Fibroblast of the conjunctiva (primary cell): Measurements from ENCODE around the gene CREG2.
A peak's percentile ranks its signal among the peaks of the same experiment; 100 is the strongest.
"Not testable (repeated sequence)": the region's sequence is repeated elsewhere in the genome, so short reads cannot be mapped to it uniquely, and the experiment has no call there.

ENCODE experiments used
- DNase-seq: peaks from one replicate; pipeline ENCODE4 v3.0.0-alpha.2; 2010; ENCODE audit warnings: low read depth

Gene CREG2

DNA sequence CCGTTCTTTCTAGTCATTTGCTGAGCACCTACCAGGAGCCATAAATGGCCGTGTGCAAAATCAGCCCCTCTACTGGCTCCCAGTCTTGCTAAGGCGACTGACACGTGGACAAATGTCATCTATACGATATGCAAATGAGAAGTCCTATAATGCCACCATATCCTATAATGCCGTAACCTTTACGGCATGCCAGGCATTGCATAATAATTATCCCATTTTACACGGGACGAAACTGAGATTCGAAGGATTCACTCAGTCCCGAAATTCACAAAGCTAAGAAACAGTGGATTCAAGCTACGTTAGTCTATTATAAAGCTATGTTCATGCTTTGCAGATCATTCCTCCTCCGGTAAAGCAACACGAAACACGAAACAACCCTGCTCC, 44.7 kb downstream of the CREG2 start:
- DNase-seq, result no peak

DNA sequence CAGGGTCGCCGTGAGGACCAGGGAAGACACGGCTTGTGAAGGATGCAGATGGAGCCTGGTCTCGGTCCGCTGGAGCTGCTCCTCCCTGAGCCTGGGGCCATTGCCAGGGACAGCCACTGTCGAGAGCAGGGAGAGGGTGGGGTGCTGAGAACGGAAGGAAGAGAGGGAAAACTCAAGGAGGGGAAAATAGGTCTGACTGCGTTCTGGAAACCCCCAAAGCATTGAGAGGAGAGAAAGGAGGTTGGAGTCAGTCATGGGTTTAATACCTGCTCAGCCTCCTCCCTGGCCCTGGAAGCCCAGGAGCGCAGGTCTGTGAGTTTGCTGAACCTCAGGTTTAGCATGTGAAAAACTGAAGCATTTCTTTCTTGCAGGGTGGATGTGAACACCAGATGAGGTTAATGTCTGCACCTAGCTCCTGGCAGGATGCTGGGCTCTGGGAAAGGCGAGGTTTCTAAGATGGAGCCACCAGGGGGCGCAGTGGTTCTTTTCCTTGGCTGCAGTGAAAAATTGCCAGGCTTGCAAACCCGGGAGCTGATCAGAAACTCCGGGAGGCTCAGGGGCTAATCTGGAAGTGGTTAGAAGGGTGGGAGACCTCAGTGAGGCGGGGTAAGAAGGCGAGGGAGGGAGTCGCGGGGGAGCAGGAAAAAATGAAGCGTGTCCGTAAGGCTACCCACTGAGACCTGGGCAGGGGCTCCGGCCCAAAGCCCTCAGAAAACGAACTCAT, 45.2 kb downstream of the CREG2 start:
- DNase-seq, result peak; percentile 47

- DNase-seq, result no peak
These were observed 45.9 kb downstream of the CREG2 start for GRCh38 chr2:101341421-101341820.

DNA sequence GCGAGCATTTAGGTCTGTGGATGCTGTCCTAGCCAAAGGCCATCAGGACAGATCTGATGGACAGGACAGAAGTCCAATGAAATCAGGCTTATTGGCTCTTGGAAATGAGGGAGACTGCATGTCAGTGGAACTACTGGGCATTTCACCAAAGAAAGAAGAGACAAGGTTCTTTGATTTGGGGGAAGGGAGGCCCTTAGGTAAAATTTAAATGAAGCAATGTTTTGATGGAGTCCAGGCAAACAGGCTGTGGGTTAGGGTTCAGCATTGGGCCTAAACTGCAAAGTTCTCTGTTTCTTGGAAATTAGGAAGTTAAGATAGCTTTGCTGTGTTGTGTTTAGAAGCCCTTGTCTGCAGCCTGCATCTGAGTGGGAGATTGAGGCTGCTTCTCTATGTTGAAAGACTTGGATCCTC, 47.2 kb downstream of the CREG2 start:
- no peak for DNase-seq

- DNase-seq, result no peak
These were observed 47.9 kb downstream of the CREG2 start for GRCh38 chr2:101339266-101339880.

DNA sequence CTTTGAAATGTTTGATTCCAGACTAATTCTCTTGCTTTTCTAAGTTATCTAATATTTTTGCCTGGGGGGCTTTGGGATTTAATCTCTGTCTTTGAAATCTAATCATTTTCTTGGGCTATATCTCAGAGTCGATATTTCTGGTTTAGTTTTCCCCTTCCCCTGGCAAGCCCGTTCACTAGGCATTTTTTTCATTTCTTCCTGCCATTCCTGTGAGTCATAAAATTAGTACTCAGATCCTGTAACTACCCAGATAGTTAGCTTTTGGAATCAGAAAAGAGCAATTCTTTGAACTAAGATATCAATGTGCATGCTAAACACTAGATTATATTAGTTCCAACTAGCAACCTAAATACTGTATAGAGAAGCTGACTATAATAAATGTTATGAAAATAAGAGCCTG, 49.4 kb downstream of the CREG2 start:
- DNase-seq, result no peak

GRCh38 chr2:101332885-101333766, 54.2 kb downstream of the CREG2 start:
- DNase-seq, result no peak

DNA sequence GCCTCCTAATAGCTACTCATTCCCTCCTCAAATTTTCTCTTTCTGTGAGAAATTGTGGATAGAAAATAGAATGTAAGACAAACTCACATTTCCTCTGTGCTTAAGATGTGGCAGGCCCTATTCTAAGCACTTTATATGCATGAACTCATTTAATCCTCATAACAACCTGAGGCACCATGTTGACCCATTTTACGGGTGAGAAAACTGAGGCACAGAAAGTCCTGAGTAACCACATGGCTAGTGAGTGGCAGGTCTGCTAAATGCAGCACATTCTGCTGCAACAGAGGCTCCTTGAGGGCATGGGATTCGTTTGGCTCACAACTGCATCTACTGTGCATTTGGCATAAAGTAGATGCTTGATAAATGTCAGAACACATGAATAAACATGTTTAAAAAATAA, 56.1 kb downstream of the CREG2 start:
- no peak for DNase-seq

GRCh38 chr2:101330253-101330933, 56.9 kb downstream of the CREG2 start:
- no peak for DNase-seq

DNA sequence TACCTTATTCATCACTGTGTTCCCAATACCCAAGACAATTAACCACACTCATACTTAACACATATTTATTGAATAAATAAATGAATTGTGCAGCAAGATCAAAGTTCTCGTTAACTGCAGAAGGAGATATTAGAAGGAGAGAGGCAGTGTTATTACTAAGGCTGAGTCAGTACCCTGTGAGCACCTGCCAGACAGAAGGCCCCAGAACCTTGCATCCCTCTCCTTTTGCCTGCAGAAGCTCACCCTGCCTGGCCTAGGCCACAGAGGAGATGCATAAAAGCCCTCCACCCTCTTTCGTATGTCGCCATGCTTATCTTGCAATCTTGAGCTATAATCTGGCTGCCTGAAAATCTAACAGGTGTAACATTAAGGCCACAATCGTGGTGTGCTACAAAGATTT, 58.3 kb downstream of the CREG2 start:
- no peak for DNase-seq

- no peak for DNase-seq
These were observed 58.8 kb downstream of the CREG2 start for GRCh38 chr2:101328474-101329007.

GRCh38 chr2:101327863-101328394, 59.4 kb downstream of the CREG2 start:
- no peak for DNase-seq

- no peak for DNase-seq
These were observed 61.9 kb downstream of the CREG2 start for GRCh38 chr2:101325425-101325824.

GRCh38 chr2:101316568-101316967, 70.7 kb downstream of the CREG2 start:
- DNase-seq, result not testable (repeated sequence)

DNA sequence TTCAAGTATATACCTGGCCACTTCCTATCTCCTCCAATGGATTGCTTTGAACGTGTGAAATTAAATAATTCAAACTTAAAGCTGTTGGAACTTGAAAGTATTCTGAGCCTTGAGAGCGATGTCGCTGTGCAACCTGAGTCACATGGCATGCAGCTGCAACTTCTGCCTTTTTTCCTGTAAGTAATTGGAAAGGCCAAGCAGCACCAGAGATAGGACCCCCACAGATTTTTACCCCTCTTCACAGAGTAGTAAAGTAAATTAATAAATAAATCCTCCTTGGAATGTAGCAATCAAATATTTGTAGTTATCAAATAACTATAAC, 75.6 kb downstream of the CREG2 start:
- no peak for DNase-seq

DNA sequence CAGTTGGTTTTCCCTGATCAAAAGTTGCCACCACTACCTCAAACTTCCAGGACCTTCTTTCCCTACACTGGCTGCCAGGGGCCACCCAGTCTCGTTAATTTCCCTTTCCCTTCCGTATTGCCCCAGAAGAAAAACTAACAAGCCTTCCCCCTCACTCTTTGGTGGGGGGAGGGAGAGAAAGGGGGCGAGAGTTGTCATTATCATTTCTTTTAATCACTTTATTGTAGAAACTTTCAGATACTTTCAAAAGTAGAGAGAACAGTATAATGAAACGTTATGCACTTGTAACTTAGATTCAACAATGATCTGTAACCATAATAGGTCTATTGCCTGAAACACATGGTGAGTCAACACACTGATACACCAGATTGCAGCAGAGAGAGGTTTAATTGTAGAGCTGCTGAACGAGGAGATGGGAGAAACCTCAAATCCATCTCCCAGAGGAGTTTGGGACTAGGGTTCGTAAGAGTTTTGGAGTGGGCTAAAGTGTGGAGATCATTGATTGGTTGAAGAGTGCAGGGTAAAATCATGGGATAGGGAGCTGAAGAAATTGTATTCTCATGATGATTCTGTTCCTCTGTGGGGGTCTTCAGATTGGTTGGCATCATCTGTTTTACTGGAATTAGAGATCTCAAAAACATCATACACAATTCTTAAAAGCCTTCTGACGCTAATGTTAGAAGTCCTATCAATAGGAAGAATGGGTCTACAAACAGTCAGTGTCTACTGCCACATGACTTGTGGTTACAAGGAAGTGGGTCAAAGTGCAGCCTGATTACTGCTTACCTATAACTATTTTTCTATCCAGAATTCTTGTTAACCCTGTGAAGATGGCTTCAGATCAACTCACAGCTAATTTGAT, 76.2 kb downstream of the CREG2 start:
- DNase-seq, result no peak

DNA sequence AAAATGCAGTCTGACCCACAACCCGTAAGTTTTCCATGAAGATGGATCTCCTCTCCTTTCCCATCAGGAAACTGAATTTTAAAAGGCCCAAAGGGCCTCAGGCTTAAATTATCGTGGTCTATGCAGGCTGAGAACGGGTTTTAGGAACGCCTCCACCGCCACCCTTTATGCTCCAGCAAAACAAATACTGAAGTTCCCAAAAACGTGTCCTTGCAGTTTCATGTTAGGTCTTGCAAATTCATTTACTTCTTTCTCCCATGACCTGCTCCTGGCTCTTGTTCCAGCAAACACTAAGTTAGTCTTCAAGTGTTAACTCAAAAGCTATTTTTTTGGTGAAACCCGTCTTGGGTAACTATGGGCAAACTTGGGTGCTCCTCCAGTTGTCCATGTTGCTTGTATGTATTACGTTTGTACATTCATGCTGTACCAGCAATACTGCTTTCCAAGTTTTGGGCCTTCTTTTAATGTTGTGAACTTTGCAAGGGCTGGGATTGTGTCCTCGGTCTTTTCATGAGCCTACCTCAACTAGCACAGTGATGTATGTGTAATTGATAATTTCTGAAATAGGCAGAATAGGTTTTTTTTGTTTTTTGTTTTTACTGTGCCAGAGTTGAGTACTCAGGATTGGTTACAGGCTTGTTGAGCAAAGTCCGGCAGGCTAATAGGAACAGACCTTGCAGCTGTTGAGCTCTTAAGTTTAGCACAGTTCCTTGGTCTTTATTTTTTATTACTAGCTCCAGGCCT, 77.0 kb downstream of the CREG2 start:
- DNase-seq, result no peak

- DNase-seq, result peak; percentile 88
These were observed 78.7 kb downstream of the CREG2 start, which contains the start of gene RNF149 for GRCh38 chr2:101308432-101309210. Gene RNF149 (minus strand): TSS chr2:101308701. CDS start chr2:101308588, 113 bp downstream.

DNA sequence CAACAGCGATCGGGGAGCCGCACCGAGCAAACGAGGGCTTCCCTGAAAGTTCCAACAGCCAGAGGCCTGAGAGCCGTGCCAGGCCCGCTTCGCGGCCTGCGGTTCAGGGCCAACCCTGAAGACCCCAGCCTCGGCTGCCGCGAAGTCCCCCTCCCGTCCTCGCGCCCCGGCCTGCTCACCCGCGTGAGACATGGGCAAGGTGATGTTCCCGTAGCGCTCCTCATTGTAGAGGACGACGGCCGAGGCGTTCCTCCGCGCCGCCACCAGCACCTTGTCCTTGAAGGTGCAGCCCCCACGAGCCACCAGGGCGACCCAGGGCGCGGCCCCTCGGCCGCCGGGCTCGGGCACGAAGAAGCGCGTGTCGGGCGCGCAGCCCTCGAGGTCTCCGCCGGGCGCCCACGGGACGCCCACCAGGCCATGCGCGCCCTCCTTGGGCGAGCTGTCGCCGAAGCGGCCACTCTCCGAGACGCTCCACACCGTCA, 79.3 kb downstream of the CREG2 start:
- no peak for DNase-seq
